ENCODE results near the gene CTNNA2. TPM values are rescaled to one million over a fixed set of nuclear protein-coding genes. Genes with fewer than 3 reads are reported as not detected.

CTNNA2 gene
- total RNA-seq, 1 experiment from 2014 or later, result 5.5 TPM

- no peak overlapping the region for H2BK5ac ChIP-seq (ENCODE audit: insufficient read length, low read length)
- Mint-ChIP-seq H3K36me3 (ENCODE audit: insufficient read depth in 1 of 3, low read depth in 3 of 3) (no peaks in the 10 kb centered on the region; a peak in 1 of 7 replicates), H3K4me1 (peaks cover 3% of the 10 kb centered on the region in 2 experiments; a peak in 1 of 4 replicates), H3K27ac (no peak overlapping the region), H3K27me3 (ENCODE audit: low read depth) (no peaks in the 10 kb centered on the region), H3K9me3 (no peaks in the 10 kb centered on the region), H3K4me3 (no peak overlapping the region)
- no peak overlapping the region for H3K9ac ChIP-seq (ENCODE audit: extremely low read depth, insufficient read length, low read length)
- no peaks in the 10 kb centered on the region for H3K23me2 ChIP-seq (ENCODE audit: insufficient read length, low read depth, low read length, poor library complexity, severe bottlenecking)
- H4K8ac ChIP-seq (replicated peaks; ENCODE audit: insufficient read length, low read depth, low read length), result no peak overlapping the region
- no peak overlapping the region for H2BK12ac ChIP-seq (ENCODE audit: insufficient read length, low read depth, low read length)
- no peaks in the 10 kb centered on the region for H3K79me1 ChIP-seq (ENCODE audit: insufficient read depth, low read depth, low read length, poor library complexity, severe bottlenecking)
- no peaks in the 10 kb centered on the region for H3K27me3 ChIP-seq (ENCODE audit: insufficient read depth, low read length)
- H3K14ac ChIP-seq (ENCODE audit: insufficient read depth, low read length), result no peak overlapping the region
- H3K79me2 ChIP-seq (ENCODE audit: insufficient read depth, low read length), result no peaks in the 10 kb centered on the region
- no peak overlapping the region for H2BK15ac ChIP-seq (ENCODE audit: low read depth, low read length)
- TF ChIP-seq, protein P1, sequence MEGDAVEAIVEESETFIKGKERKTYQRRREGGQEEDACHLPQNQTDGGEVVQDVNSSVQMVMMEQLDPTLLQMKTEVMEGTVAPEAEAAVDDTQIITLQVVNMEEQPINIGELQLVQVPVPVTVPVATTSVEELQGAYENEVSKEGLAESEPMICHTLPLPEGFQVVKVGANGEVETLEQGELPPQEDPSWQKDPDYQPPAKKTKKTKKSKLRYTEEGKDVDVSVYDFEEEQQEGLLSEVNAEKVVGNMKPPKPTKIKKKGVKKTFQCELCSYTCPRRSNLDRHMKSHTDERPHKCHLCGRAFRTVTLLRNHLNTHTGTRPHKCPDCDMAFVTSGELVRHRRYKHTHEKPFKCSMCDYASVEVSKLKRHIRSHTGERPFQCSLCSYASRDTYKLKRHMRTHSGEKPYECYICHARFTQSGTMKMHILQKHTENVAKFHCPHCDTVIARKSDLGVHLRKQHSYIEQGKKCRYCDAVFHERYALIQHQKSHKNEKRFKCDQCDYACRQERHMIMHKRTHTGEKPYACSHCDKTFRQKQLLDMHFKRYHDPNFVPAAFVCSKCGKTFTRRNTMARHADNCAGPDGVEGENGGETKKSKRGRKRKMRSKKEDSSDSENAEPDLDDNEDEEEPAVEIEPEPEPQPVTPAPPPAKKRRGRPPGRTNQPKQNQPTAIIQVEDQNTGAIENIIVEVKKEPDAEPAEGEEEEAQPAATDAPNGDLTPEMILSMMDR (conservative IDR thresholded peaks at IDR 0.05), result no peak
- H4K5ac ChIP-seq (ENCODE audit: insufficient read length, low read depth, low read length), result no peak overlapping the region
- H3K4me2 ChIP-seq (ENCODE audit: insufficient read depth, insufficient read length, low read length), result no peak overlapping the region
- no CpG with 5 or more reads among the region's 3 CpGs for WGBS (ENCODE audit: extremely low coverage, insufficient read length, low lambda C conversion rate)
- H2AK5ac ChIP-seq (ENCODE audit: insufficient read length, low read length), result no peak overlapping the region
- no peaks in the 10 kb centered on the region for H3K4me1 ChIP-seq (ENCODE audit: insufficient read depth, low read length)
- H2BK120ac ChIP-seq (ENCODE audit: low read depth, low read length, poor library complexity, severe bottlenecking), result no peak overlapping the region
- H3K27ac ChIP-seq (ENCODE audit: insufficient read length, low read depth, low read length), result no peak overlapping the region
- H3K56ac ChIP-seq (ENCODE audit: insufficient read length, low read depth, low read length), result no peak overlapping the region
- H3K23ac ChIP-seq (ENCODE audit: insufficient read length, low read depth, low read length), result no peak overlapping the region
- no peak overlapping the region for H3K4ac ChIP-seq (ENCODE audit: low read depth, low read length)
- no peak overlapping the region for H3K18ac ChIP-seq (ENCODE audit: insufficient read length, low read depth, low read length)
- no peaks in the 10 kb centered on the region for H4K20me1 ChIP-seq (ENCODE audit: control insufficient read depth, insufficient read depth, insufficient read length)
- no peak overlapping the region for H2BK20ac ChIP-seq (ENCODE audit: low read depth, low read length, poor library complexity, severe bottlenecking)
- no peak overlapping the region for H3T11ph ChIP-seq (ENCODE audit: low read length)
- DNase-seq, result no peak
- no peaks in the 10 kb centered on the region for H3K9me3 ChIP-seq (ENCODE audit: control insufficient read depth, low read depth, low read length)
- H4K91ac ChIP-seq (ENCODE audit: insufficient read length, low read depth, low read length), result no peak overlapping the region
- H2AFZ ChIP-seq (ENCODE audit: low read length), result no peak overlapping the region
These were observed 1003.1 kb downstream of the CTNNA2 start for GRCh38 chr2:80515964-80516363.

All from H9 (cell line).